Natural killer cell (primary cell): ENCODE results near the gene EID2. TPM values are rescaled to one million over a fixed set of nuclear protein-coding genes. Genes with fewer than 3 reads are reported as not detected.

ENCODE experiments used
- ATAC-seq, 3 donors: fragments of 150-1000 bp in 2 of 3; fragments of 200-7000 bp in 1 of 3; cut with Tn5 transposase; 1 replicate in 1 of 3; 2 replicates in 2 of 3; pipeline ENCODE4 v1.10.0; 2021; ENCODE audit warnings: mild to moderate bottlenecking in 2 of 3, moderate library complexity in 2 of 3
- DNase-seq, 2 donors: peaks; one replicate each; pipeline versions ENCODE4 v3.0.0 to v3.0.0-alpha.2; 2013 to 2021; ENCODE audit warnings: mixed read lengths in 1 of 2
- H3K27ac ChIP-seq: one replicate; pipeline ENCODE4 v1.5.1; 2013; ENCODE audit warnings: mild to moderate bottlenecking, low read length
- H3K27me3 ChIP-seq: one replicate; pipeline ENCODE4 v1.6.1; 2013; ENCODE audit warnings: low read length; ENCODE audit not compliant: control insufficient read depth, insufficient read depth
- H3K36me3 ChIP-seq: one replicate; pipeline ENCODE4 v1.6.1; 2013; ENCODE audit warnings: low read length; ENCODE audit not compliant: control insufficient read depth, insufficient read depth
- H3K4me1 ChIP-seq: one replicate; pipeline ENCODE4 v1.6.1; 2013; ENCODE audit warnings: low read length; ENCODE audit not compliant: control insufficient read depth, insufficient read depth
- H3K4me3 ChIP-seq: one replicate; pipeline ENCODE4 v1.5.1; 2013; ENCODE audit warnings: low read length
- H3K9me3 ChIP-seq: one replicate; pipeline ENCODE4 v1.6.1; 2013; ENCODE audit warnings: low read length; ENCODE audit not compliant: control insufficient read depth, insufficient read depth
- H3K27ac Mint-ChIP-seq, 2 donors: one replicate each; pipeline ENCODE4 v1.8.0; 2022; ENCODE audit warnings: mild to moderate bottlenecking in 2 of 2, mixed read lengths in 2 of 2, moderate library complexity in 1 of 2
- H3K27me3 Mint-ChIP-seq, 2 donors: one replicate each; pipeline ENCODE4 v1.8.0; 2022; ENCODE audit warnings: low read depth in 2 of 2, mixed read lengths in 2 of 2
- H3K36me3 Mint-ChIP-seq: one replicate; pipeline ENCODE4 v1.8.0; 2022; ENCODE audit warnings: mixed read lengths
- H3K4me1 Mint-ChIP-seq, 2 donors: one replicate each; pipeline ENCODE4 v1.8.0; 2022; ENCODE audit warnings: mixed read lengths in 2 of 2
- H3K4me3 Mint-ChIP-seq: one replicate; pipeline ENCODE4 v1.8.0; 2022; ENCODE audit warnings: mild to moderate bottlenecking, moderate library complexity, mixed read lengths
- H3K9me3 Mint-ChIP-seq, 2 donors: one replicate each; pipeline ENCODE4 v1.8.0; 2022; ENCODE audit warnings: mixed read lengths in 2 of 2
- CTCF ChIP-seq: fragments of 200-600 bp; IDR thresholded peaks from one replicate; pipeline ENCODE4 v1.8.0; 2022; ENCODE audit warnings: antibody characterized with exemption
- WGBS: methylation state at CpG from one replicate; pipeline ENCODE4 v1.1.7; 2013; ENCODE audit warnings: missing lambda C conversion rate; ENCODE audit not compliant: insufficient coverage; 5-methylcytosine and 5-hydroxymethylcytosine counted together
- intact Hi-C: fragments of 100-400 bp; cut with micrococcal nuclease; formaldehyde crosslinking; loops from one replicate; pipeline ENCODE4 v1.14.2; 2022
- total RNA-seq, 4 donors: library from RNA; stranded (reverse); fragments of 120-200 nt in 1 of 4; gene quantifications; one replicate each; pipeline versions ENCODE4 v1.2.3 to v1.2.4, GENCODE V29; 2013 to 2022

The EID2 gene
- total RNA-seq, 3 donors from 2014 or later (not counting 1 experiment from before 2014, with no cell fraction given), result 11.9 to 19.9 (median 15.6) TPM

DNA sequence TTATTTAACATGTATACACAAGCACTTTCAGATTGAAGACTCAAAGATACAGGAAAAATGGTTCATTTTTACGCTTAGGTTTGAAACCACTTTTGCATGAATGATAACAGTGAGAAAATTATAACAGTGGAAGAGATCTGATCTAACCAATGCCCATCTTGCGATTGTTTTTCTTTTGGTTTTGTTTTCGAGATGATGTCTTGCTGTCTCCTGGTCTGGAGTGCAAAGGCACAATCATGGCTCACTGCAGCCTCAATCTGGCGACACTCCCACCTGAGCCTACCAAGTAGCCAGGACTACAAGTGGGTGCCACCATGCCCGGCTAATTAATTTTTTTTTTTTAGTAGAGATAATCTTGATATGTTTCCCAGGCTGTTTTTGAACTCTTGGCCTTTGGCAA is 10.2 kb upstream of the EID2 start:
- Mint-ChIP-seq H3K27ac (no peak overlapping the region), H3K36me3 (no peaks in the 10 kb centered on the region), H3K27me3 (peaks cover 4 to 16% of the 10 kb centered on the region in 2 donors), H3K9me3 (no peaks in the 10 kb centered on the region), H3K4me3 (no peak overlapping the region), H3K4me1 (no peaks in the 10 kb centered on the region)
- Histone ChIP-seq H3K9me3 (no peaks in the 10 kb centered on the region), H3K27me3 (no peaks in the 10 kb centered on the region), H3K27ac (no peak overlapping the region), H3K36me3 (no peaks in the 10 kb centered on the region), H3K4me1 (peaks cover 11% of the 10 kb centered on the region), H3K4me3 (no peak overlapping the region)
- no peak for ATAC-seq
- TF ChIP-seq CTCF, result no peak
- intact Hi-C loops, result loop anchor here (2.0 to 5.0 kb wide), 2 partner anchors 217 to 295 kb away; no protein-coding TSS in a partner anchor
- WGBS, result 79% methylated on average over 5 of the region's 5 CpGs
- DNase-seq, result no peak

DNA sequence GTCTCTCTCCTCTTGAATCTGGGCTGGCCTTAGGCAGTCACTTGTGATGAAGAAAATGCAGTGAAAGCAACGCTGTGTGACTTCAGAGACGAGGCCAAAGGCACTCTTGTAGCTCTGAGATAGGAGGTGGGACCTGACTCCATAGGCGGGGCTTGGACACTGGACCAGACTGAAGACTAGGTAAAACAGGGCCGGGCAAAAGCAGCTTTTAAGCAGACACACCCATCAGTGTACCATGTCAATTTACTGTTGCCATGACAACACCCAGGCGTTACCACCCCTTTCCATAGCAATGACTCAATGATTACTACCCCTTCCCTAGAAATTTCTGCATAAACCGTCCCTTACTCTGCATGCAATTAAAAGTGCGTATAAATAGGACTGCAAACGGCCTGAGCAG is 6.6 kb upstream of the EID2 start:
- no peak overlapping the region for H3K4me3 Mint-ChIP-seq
- no peaks in the 10 kb centered on the region for H3K9me3 Mint-ChIP-seq
- no peak for TF ChIP-seq CTCF
- ATAC-seq (no peak), DNase-seq (no peak)
- Histone ChIP-seq H3K36me3 (no peaks in the 10 kb centered on the region), H3K4me1 (peaks cover under 1% of the 10 kb centered on the region), H3K27ac (no peak overlapping the region), H3K4me3 (no peak overlapping the region), H3K27me3 (no peaks in the 10 kb centered on the region), H3K9me3 (no peaks in the 10 kb centered on the region)
- intact Hi-C loops, result no loop called here
- H3K4me1 Mint-ChIP-seq, result peaks cover 5 to 6% of the 10 kb centered on the region in 2 donors
- no peaks in the 10 kb centered on the region for H3K36me3 Mint-ChIP-seq
- H3K27me3 Mint-ChIP-seq, result peaks cover 12 to 16% of the 10 kb centered on the region in 2 donors
- no peak overlapping the region for H3K27ac Mint-ChIP-seq
- 82% methylated on average over 8 of the region's 8 CpGs for WGBS

DNA sequence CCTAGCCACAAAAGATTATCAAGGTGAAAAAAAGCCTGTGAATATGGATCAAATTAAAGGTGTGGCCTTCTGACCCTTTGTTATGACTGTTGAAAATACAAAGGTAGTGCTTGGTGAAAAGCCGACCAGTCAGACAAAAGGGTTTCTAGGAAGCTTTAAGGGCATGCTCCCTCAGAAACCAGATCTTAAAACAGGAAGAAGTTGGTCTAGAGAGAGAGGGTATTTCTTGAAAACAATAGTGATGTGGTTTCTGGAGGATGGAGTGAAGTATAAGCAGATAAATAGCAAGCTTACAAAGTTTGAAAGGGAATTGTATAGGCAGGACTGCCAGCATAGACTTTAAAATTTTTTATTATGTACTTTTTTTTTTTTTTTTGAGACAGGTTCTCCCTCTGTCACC is 5.0 kb upstream of the EID2 start:
- Histone ChIP-seq H3K4me1 (peaks cover 3% of the 10 kb centered on the region), H3K27ac (no peak overlapping the region), H3K9me3 (no peaks in the 10 kb centered on the region), H3K36me3 (no peaks in the 10 kb centered on the region), H3K4me3 (no peak overlapping the region), H3K27me3 (no peaks in the 10 kb centered on the region)
- 10% methylated on average over 1 of the region's 1 CpG for WGBS
- Mint-ChIP-seq H3K4me1 (peaks cover 10 to 14% of the 10 kb centered on the region in 2 donors), H3K4me3 (no peak overlapping the region), H3K36me3 (no peaks in the 10 kb centered on the region), H3K27me3 (peaks cover 12 to 16% of the 10 kb centered on the region in 2 donors), H3K9me3 (no peaks in the 10 kb centered on the region), H3K27ac (no peak overlapping the region)
- intact Hi-C loops, result no loop called here
- no peak for TF ChIP-seq CTCF
- ATAC-seq (no peak), DNase-seq (peak in 1 of 2 donors; percentile 54)

GRCh38 chr19:39544226-39544903 is 4.4 kb upstream of the EID2 start:
- TF ChIP-seq CTCF, result no peak
- H3K9me3 ChIP-seq, result no peaks in the 10 kb centered on the region
- 87% methylated on average over 7 of the region's 7 CpGs for WGBS
- H3K4me3 ChIP-seq, result no peak overlapping the region
- Mint-ChIP-seq H3K4me1 (peaks cover 12 to 15% of the 10 kb centered on the region in 2 donors), H3K27me3 (peaks cover 12 to 16% of the 10 kb centered on the region in 2 donors), H3K36me3 (no peaks in the 10 kb centered on the region), H3K27ac (no peak overlapping the region), H3K4me3 (no peak overlapping the region), H3K9me3 (no peaks in the 10 kb centered on the region)
- ATAC-seq (no peak), DNase-seq (no peak)
- H3K27me3 ChIP-seq, result no peaks in the 10 kb centered on the region
- no peak overlapping the region for H3K27ac ChIP-seq
- H3K4me1 ChIP-seq, result peaks cover 5% of the 10 kb centered on the region
- no peaks in the 10 kb centered on the region for H3K36me3 ChIP-seq
- intact Hi-C loops, result no loop called here
